ENCODE results near the gene KPNA2.
"Not testable (repeated sequence)": the region's sequence is repeated elsewhere in the genome, so short reads cannot be mapped to it uniquely, and the experiment has no call there.

GRCh38 chr17:68018493-68018892 lies 17.0 kb upstream of the KPNA2 start:
- not testable (repeated sequence) for TF ChIP-seq CTCF (optimal IDR thresholded peaks at IDR 0.05 in 1 of 3, IDR thresholded peaks at IDR 0.05 in 1 of 3, conservative IDR thresholded peaks at IDR 0.05 in 1 of 3; ENCODE audit: extremely low read depth in 1 of 3, insufficient read depth in 2 of 3, low read length in 3 of 3); EZH2 (IDR thresholded peaks at IDR 0.05; ENCODE audit: low read length)

Data from keratinocyte (primary cell).